Spinal cord (tissue), 10 donors: Measurements from ENCODE around the gene CTNS. TPM values are rescaled to one million over a fixed set of nuclear protein-coding genes. Genes with fewer than 3 reads are reported as not detected.
A peak's percentile ranks its signal among the peaks of the same experiment; 100 is the strongest.

Experiments
- DNase-seq, 6 donors: peaks; one replicate each; pipeline versions ENCODE4 v3.0.0 to v3.0.0-alpha.2; 2013 to 2015; ENCODE audit warnings: low spot score in 6 of 6, low read depth in 4 of 6
- H3K27ac ChIP-seq: one replicate; pipeline ENCODE4 v1.5.1; 2013; ENCODE audit warnings: low read depth, low read length, control low read depth
- H3K27me3 ChIP-seq: one replicate; pipeline ENCODE4 v1.6.1; 2013; ENCODE audit warnings: low read length; ENCODE audit not compliant: control insufficient read depth, insufficient read depth
- H3K36me3 ChIP-seq: one replicate; pipeline ENCODE4 v1.6.1; 2013; ENCODE audit warnings: low read length; ENCODE audit not compliant: control insufficient read depth, insufficient read depth
- H3K4me1 ChIP-seq: one replicate; pipeline ENCODE4 v1.6.1; 2013; ENCODE audit warnings: low read length; ENCODE audit not compliant: control insufficient read depth, insufficient read depth
- H3K4me3 ChIP-seq: one replicate; pipeline ENCODE4 v1.5.1; 2013; ENCODE audit warnings: low read depth, low read length, control low read depth
- H3K9me3 ChIP-seq: one replicate; pipeline ENCODE4 v1.6.1; 2013; ENCODE audit warnings: low read length; ENCODE audit not compliant: control insufficient read depth, insufficient read depth
- WGBS: methylation state at CpG from one replicate; pipeline ENCODE4 v1.1.5; 2013; ENCODE audit warnings: missing lambda C conversion rate; ENCODE audit not compliant: insufficient coverage; 5-methylcytosine and 5-hydroxymethylcytosine counted together
- polyA plus RNA-seq, 2 donors: library from polyadenylated mRNA; unstranded; fragments of 120-200 nt; gene quantifications; one replicate each; pipeline ENCODE4 v1.2.1, GENCODE V29; 2013; ENCODE audit not compliant: insufficient read length in 2 of 2
- total RNA-seq, 2 donors: library from RNA; depleted of rRNA in 1 of 2; stranded (reverse); fragments of 120-200 nt in 1 of 2; fragments of >200 nt in 1 of 2; gene quantifications; one replicate each; pipeline versions ENCODE4 v1.2.3 to v1.2.4, GENCODE V29; 2013 to 2014
- donor health status: healthy.

The CTNS gene
- total and polyA plus RNA-seq, 4 donors: 13.6 to 17.8 (median 15.9) TPM

DNA sequence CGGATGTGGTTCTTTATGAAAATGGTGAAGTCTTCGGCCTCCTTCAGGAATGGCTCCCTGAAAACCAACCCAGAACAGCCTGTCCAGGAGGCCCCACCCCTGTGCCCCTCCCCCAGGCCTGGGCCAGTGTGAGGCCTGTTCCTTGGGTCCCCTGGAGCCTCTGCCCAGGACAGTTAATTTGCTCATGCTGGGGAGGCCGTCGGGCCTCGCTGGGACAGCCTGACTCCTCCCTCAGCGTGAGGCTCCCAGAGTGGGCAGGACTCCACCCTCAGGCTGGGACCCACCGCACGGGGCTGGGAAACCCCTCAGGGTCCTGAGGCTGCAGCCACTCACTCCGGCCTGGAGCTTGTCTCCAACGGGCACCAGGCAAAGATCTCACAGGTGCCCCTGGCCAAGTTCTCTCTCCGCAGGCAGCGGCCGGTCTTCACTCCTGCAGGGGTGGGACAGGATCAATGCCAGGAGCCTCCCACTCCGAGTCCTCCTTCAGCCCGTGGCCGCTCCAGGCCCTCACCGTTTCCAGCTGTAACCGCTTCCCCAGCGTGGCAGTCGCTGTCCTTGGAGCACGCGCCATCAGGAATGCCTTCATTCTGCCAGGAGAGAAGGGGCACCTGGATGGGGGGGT, 53.6 kb downstream of the CTNS start:
- Histone ChIP-seq H3K9me3 (no peaks in the 10 kb centered on the region), H3K27ac (no peak overlapping the region), H3K36me3 (peaks cover 14% of the 10 kb centered on the region), H3K4me1 (peaks cover 15% of the 10 kb centered on the region), H3K27me3 (peaks cover 23% of the 10 kb centered on the region), H3K4me3 (no peak overlapping the region)
- 71% methylated on average over 19 of the region's 22 CpGs for WGBS
- DNase-seq: no peak

DNA sequence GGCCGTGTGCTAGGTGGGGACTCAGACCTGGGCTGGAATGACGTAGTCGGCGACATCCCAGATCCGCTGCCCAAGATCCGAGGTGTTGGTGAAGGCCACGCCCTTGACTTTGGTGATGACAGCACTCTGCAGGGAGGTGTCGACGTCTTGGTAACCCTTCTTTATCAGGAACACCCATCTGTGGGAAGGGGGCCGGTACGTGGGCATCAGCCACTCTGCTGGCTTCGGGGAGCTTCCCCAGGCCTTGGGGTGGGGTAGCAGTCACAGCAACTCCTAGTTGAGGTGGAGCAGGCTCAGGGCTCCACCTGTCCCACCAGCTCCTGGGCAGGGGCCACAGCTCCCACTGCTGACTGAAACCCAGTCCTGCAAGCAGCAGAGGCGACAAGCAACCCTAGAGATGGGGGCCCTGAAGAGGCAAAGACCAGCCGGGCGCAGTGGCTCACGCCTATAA, 55.1 kb downstream of the CTNS start:
- DNase-seq: no peak
- Histone ChIP-seq H3K27ac (no peak overlapping the region), H3K36me3 (peaks cover 14% of the 10 kb centered on the region), H3K4me1 (peaks cover 25% of the 10 kb centered on the region), H3K27me3 (peaks cover 33% of the 10 kb centered on the region), H3K4me3 (no peak overlapping the region), H3K9me3 (no peaks in the 10 kb centered on the region)
- WGBS: 77% methylated on average over 14 of the region's 16 CpGs

DNA sequence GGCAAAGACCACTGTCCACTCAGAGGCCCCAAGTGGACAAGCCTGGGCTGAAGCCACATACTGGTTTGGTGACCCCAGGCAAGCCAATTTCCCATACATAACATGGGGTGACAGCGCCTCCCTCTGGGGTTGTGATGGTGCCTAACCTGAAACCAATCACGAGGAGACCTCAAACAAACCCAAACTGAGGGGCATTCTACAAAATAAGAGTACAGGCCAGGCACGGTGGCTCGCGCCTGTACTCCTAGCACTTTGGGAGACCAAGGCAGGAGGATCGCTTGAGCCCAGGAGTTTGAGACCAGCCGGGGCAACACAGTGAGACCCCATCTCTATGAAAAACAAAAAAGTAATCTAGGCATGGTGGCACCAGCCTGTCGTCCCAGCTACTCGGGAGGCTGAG, 55.8 kb downstream of the CTNS start:
- no peak for DNase-seq
- Histone ChIP-seq H3K4me3 (no peak overlapping the region), H3K4me1 (peaks cover 28% of the 10 kb centered on the region), H3K27ac (no peak overlapping the region), H3K9me3 (no peaks in the 10 kb centered on the region), H3K36me3 (peaks cover 14% of the 10 kb centered on the region), H3K27me3 (peaks cover 37% of the 10 kb centered on the region)
- 86% methylated on average over 6 of the region's 9 CpGs for WGBS

DNA sequence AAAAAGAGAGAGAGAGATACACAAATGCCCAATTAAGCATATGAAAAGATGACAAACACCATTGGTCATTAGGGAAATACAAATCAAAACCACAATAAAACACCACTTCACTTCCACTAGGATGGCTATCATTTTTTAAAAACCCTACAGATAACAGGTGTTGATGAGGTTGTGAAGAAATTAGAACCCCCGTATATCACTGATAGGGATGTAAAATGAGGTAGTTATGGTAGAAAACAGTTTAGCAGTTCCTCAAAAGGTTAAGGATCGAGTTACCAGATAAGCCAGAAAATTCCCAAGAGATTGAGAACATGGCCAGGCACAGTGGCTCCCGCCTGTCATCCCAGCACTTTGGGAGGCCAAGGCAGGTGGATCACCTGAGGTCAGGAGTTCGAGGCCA, 56.6 kb downstream of the CTNS start:
- Histone ChIP-seq H3K27me3 (peaks cover 42% of the 10 kb centered on the region), H3K27ac (no peak overlapping the region), H3K4me1 (peaks cover 25% of the 10 kb centered on the region), H3K4me3 (no peak overlapping the region), H3K9me3 (no peaks in the 10 kb centered on the region), H3K36me3 (peaks cover 14% of the 10 kb centered on the region)
- DNase-seq: no peak
- 86% methylated on average over 3 of the region's 4 CpGs for WGBS

DNA sequence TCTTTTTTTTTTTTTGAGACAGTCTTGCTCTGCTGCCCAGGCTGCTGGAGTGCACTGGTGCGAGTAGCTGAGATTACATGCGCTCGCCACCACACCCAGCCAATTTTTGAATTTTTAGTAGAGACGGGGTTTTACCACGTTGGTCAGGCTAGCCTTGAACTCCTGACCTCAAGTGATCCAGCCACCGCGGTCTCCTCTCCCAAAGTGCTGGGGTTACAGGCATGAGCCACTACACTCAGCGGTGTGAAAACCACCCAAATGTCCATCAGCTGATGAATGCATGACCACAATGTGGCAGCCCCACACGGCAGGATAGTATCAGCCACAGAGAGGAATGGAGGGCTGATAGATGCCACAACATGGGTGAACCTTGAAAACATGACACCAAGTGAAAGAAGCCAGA, 57.3 kb downstream of the CTNS start:
- DNase-seq: no peak
- Histone ChIP-seq H3K36me3 (peaks cover 14% of the 10 kb centered on the region), H3K4me3 (no peak overlapping the region), H3K9me3 (no peaks in the 10 kb centered on the region), H3K27ac (no peak overlapping the region), H3K4me1 (peaks cover 24% of the 10 kb centered on the region), H3K27me3 (peaks cover 42% of the 10 kb centered on the region)
- WGBS: 82% methylated on average over 9 of the region's 9 CpGs

DNA sequence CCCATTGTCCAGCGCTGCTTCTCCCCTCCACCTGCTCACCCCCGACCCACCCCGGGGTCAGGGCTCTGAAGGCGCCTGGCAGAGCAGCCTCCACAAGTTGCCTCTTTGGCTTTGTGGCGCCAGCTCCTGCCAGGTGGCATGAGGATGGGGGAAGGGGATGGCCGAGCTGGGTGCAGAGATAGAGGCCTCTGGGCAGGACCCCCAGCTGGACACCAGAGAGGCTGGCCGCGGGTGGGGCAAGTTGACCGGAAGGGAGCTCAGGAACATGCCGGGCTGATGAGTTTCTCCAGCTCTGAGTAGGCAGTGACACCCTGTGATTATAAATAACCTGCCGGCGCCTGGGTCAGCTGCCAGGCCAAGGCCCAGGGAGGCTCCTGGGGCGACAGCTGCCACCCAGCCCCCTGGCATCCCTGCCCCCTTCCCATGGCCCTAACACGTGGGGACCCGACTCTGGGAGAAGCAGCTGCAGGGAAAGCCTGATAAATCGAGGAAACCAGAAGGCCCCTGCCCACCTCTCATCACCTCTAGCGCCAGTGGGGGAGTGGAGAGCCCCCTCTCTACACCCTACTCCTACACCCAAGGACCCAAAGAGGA, 58.7 kb downstream of the CTNS start:
- no peak for DNase-seq
- Histone ChIP-seq H3K4me3 (peak overlapping the region; percentile 24), H3K9me3 (no peaks in the 10 kb centered on the region), H3K27me3 (peaks cover 42% of the 10 kb centered on the region), H3K4me1 (peaks cover 24% of the 10 kb centered on the region), H3K27ac (no peak overlapping the region), H3K36me3 (peaks cover 7% of the 10 kb centered on the region)
- 19% methylated on average over 12 of the region's 17 CpGs for WGBS

DNA sequence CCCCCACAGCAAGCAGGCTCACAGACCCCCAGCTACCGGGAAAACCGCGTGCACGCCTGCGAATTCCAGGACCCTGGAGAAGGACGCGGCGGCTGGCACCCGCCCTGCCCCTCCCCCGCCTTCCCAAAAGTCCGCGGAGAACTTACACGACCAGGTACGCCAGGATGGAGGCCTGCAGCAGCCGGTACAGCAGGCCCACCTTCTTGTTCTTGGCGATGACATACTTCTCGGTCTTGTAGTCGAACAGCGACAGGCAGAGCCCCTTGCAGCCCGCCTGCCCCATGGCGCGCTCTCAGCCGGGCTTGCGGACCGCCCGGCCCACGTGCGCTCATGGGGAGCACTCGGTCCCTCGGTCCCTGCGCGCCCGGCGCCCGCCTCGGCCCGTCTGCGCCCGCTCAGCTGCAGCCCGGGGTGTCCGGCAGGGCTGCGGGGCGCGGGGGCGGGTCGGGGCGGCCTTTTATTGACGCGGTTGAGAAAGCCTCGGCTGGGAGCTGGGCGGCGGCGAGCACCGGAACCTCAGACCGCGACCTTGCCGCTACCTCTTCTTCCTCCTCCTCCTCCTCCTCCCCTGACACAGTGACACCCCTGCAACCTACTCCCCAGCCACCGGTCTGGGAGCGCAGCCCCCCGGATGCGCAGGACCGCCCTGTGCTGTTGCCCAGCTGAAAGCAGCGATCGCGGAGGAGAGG, 59.3 kb downstream of the CTNS start, which contains the start of gene P2RX5:
P2RX5 (minus strand) TSS at position 433 of the 689 bp plus-strand sequence; CDS start at position 283, 150 bp downstream.
- Histone ChIP-seq H3K9me3 (no peaks in the 10 kb centered on the region), H3K27me3 (peaks cover 42% of the 10 kb centered on the region), H3K4me1 (peaks cover 24% of the 10 kb centered on the region), H3K36me3 (peaks cover 2% of the 10 kb centered on the region), H3K4me3 (peak within 1 kb of the TSS; percentile 24), H3K27ac (no peak within 1 kb of the TSS)
- peak in 2 of 6 donors; percentile 32 to 46 for DNase-seq
- WGBS: under 1% methylated on average over 51 of the region's 65 CpGs

DNA sequence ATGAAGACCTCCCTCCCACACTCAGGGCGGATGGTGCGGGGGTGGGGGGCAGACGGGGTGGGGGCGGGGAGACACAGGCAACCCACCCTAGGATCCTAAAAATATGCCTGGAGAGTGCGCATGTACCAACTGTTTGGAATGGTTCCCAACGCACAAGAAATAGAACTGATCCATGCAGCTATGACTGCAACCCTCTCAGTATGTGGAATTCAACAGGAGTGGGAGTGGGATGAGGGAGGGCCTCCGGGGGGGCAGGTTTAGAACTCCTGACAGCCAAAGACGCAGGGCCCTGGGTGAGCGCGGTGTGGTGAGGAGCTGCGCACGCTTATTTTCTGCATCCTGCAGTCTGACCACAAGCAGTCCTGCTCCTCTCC, 60.5 kb downstream of the CTNS start:
- Histone ChIP-seq H3K27ac (no peak overlapping the region), H3K4me1 (peaks cover 24% of the 10 kb centered on the region), H3K4me3 (no peak overlapping the region), H3K9me3 (no peaks in the 10 kb centered on the region), H3K27me3 (peaks cover 42% of the 10 kb centered on the region), H3K36me3 (peaks cover 2% of the 10 kb centered on the region)
- peak in 2 of 6 donors; percentile 13 to 49 for DNase-seq
- 70% methylated on average over 7 of the region's 12 CpGs for WGBS

DNA sequence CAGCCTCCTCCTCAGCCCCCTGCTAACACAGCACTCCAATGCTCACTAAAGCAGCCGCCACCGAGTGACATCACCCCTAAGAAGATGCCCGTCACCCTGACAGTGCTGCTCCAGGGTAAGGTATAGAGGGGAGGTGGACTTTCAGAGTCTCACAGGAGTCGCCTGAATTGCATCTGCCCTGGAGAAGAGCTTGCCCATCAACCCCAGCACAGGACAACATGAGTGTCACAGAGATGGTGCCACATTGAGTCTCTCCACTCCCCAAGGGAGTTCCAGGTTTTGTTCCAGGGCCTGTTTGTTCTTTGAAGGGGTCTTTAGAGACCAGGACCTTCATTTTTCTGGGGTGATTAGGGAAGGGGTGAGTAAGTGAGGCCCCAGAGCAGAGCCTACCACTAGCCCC, 61.6 kb downstream of the CTNS start:
- H3K27ac ChIP-seq: no peak overlapping the region
- H3K36me3 ChIP-seq: peaks cover 5% of the 10 kb centered on the region
- no peak overlapping the region for H3K4me3 ChIP-seq
- H3K9me3 ChIP-seq: no peaks in the 10 kb centered on the region
- peaks cover 24% of the 10 kb centered on the region for H3K4me1 ChIP-seq
- DNase-seq: no peak
- H3K27me3 ChIP-seq: peaks cover 38% of the 10 kb centered on the region
- no CpG with 5 or more reads among the region's 4 CpGs for WGBS
